Activated naive CD8-positive, alpha-beta T cell treated with anti-CD3 and anti-CD28 coated beads, Interleukin-2, amount 10 ng/mL, durations not matched to agents 7 days and 5 days (primary cell): ENCODE results near the gene FCRL2. TPM values are rescaled to one million over a fixed set of nuclear protein-coding genes. Genes with fewer than 3 reads are reported as not detected.

Experiments
- ATAC-seq: fragments of 150-1000 bp; cut with Tn5 transposase; one replicate; pipeline ENCODE4 v1.10.0; 2021; ENCODE audit warnings: low read depth, moderate library complexity
- POLR2A ChIA-PET: fragments of 350-600 bp; sonication (Branson Sonifier 250); formaldehyde crosslinking; loops from one replicate; lab custom pipeline; 2021; ENCODE audit warnings: antibody characterized with exemption; lab: Charles Lee
- DNase-seq: peaks from one replicate; pipeline ENCODE4 v3.0.0; 2021
- H3K27ac Mint-ChIP-seq: one replicate; pipeline ENCODE4 v1.8.0; 2022; ENCODE audit warnings: mild to moderate bottlenecking, mixed read lengths
- H3K27me3 Mint-ChIP-seq: one replicate; pipeline ENCODE4 v1.8.0; 2022; ENCODE audit warnings: mild to moderate bottlenecking, moderate library complexity, mixed read lengths
- H3K36me3 Mint-ChIP-seq: one replicate; pipeline ENCODE4 v1.8.0; 2021; ENCODE audit warnings: mild to moderate bottlenecking, mixed read lengths
- H3K4me1 Mint-ChIP-seq: one replicate; pipeline ENCODE4 v1.8.0; 2021; ENCODE audit warnings: mixed read lengths
- H3K4me3 Mint-ChIP-seq: one replicate; pipeline ENCODE4 v1.8.0; 2022; ENCODE audit warnings: mild to moderate bottlenecking, moderate library complexity, mixed read lengths
- H3K9me3 Mint-ChIP-seq: one replicate; pipeline ENCODE4 v1.8.0; 2021; ENCODE audit warnings: mixed read lengths
- total RNA-seq, 2 experiments: library from RNA; stranded (reverse); gene quantifications; one replicate each; pipeline ENCODE4 v1.2.3, GENCODE V29; 2021

FCRL2 gene
- total RNA-seq, result not detected

DNA sequence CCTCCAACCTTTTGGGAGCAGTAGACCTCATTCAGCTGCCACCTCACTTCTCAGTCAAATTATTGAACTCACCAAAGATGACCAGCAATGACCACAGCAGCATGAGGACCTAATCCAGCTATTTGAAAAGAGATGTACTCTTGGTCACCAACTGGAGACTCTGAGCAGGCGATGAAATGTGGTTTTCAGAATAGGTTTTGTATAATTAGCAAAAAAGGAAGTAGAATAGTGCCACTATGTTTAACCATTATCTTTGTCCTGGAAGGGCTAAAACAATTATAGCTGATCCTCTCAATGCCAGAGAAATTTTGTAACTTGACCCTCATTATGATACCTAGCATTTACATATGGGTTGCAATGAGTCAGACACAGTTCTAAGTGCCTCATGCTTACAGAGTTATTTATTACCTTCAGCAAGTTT lies at the start of gene FCRL2:
FCRL2 (minus strand) TSS at position 162 of the 421 bp plus-strand sequence; CDS start at position 103, 59 bp downstream.
- H3K4me1 Mint-ChIP-seq, result peaks cover 6% of the 10 kb centered on the region
- peaks cover 6% of the 10 kb centered on the region for H3K27me3 Mint-ChIP-seq
- ATAC-seq (no peak), DNase-seq (no peak)
- no peak within 1 kb of the TSS for H3K27ac Mint-ChIP-seq
- POLR2A ChIA-PET, result no interaction called here
- H3K36me3 Mint-ChIP-seq, result no peaks in the 10 kb centered on the region
- H3K9me3 Mint-ChIP-seq, result no peaks in the 10 kb centered on the region
- H3K4me3 Mint-ChIP-seq, result no peak within 1 kb of the TSS

DNA sequence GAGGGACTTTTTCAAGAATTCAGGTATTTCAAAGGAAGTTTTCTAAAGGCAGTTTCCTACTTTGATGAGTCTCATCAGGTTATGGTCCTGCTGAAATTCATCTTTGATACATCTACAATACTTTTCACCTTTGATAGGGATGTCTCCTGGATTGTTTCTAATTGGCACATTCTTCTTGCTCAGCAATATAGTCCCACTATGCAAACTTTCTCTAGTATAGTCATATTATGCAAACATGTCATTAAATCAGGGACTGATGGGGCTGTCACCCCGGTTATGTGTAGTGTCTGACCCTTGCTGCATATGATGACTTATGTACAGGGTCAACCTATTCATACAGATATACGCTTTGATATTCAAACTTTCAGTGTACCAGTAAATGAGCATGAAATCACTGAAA lies 43.4 kb upstream of the FCRL2 start:
- Mint-ChIP-seq H3K4me1 (no peaks in the 10 kb centered on the region), H3K27me3 (peaks cover 9% of the 10 kb centered on the region), H3K4me3 (no peak overlapping the region), H3K9me3 (peaks cover 1% of the 10 kb centered on the region), H3K36me3 (no peaks in the 10 kb centered on the region), H3K27ac (no peak overlapping the region)
- ATAC-seq (no peak), DNase-seq (no peak)
- POLR2A ChIA-PET, result no interaction called here

DNA sequence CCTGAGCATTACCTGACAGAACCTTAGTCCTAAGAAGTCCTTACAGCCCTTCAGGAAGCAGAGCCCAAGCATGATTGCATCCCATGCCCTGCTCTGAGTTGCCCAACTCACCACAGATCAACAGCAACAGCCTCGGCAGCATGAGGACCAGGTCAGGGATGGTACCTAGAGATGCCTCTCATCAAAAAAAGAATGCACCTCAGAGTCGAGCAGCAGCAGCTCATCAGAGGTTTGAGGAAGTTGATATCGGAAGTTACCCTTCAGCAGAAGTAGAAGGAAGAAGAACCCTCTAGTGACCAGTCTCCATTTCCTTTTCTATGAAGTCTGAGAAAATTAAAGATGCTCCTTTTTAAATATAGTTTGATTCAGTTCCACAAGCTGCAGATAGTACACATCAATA lies 43.0 kb upstream of the FCRL2 start, which contains the start of gene FCRL1:
FCRL1 (minus strand) TSS at position 225 of the 400 bp plus-strand sequence; CDS start at position 142, 83 bp downstream.
- no peak within 1 kb of the TSS for H3K4me3 Mint-ChIP-seq
- no peak for DNase-seq
- H3K9me3 Mint-ChIP-seq, result peaks cover 1% of the 10 kb centered on the region
- H3K4me1 Mint-ChIP-seq, result no peaks in the 10 kb centered on the region
- no peaks in the 10 kb centered on the region for H3K36me3 Mint-ChIP-seq
- POLR2A ChIA-PET, result no interaction called here
- no peak within 1 kb of the TSS for H3K27ac Mint-ChIP-seq
- peaks cover 9% of the 10 kb centered on the region for H3K27me3 Mint-ChIP-seq
- ATAC-seq, result no peak

DNA sequence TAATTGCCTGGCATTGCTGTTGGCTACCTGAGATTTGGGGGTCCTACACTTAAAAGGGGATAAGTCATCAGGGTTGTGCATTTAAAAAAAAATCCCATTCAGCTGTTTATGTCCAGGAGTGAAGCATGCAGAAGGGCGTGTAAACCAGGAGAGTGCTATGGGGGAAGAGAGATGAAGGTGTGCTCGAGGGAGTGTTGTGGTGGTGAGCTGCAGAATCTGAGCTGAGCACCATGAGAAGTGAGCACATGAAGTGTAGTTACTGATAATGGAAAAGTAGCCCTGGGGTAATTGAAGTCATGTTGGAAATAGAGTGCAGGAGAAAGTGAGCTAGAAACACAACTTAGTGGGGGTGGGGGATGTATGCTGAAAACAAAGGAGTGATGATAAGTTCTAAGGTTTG lies 42.3 kb upstream of the FCRL2 start:
- ATAC-seq, result no peak
- Mint-ChIP-seq H3K36me3 (no peaks in the 10 kb centered on the region), H3K4me1 (no peaks in the 10 kb centered on the region), H3K27ac (no peak overlapping the region), H3K27me3 (peaks cover 7% of the 10 kb centered on the region), H3K9me3 (peaks cover 1% of the 10 kb centered on the region), H3K4me3 (no peak overlapping the region)
- no peak for DNase-seq
- POLR2A ChIA-PET, result no interaction called here

DNA sequence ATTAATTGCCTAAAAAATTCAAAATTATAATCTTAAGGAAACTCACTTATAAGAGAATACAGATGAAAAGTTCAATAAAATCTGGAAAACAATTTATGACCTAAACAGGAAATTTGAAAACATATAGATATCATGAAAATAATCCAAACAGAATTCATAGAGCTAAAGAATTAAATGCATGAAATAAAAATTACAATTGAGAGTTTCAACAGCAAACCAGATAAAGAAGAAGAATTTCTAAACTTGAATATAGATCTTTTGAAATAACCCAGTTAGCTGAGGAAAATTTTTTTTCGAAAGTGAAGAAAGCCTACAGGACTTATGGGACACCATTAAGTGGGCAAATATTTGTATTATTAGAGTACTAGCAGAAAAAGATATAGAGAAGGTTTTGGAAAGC lies 36.3 kb upstream of the FCRL2 start:
- ATAC-seq (no peak), DNase-seq (no peak)
- H3K9me3 Mint-ChIP-seq, result peaks cover 13% of the 10 kb centered on the region
- H3K4me1 Mint-ChIP-seq, result no peaks in the 10 kb centered on the region
- no peaks in the 10 kb centered on the region for H3K36me3 Mint-ChIP-seq
- peaks cover 3% of the 10 kb centered on the region for H3K27me3 Mint-ChIP-seq
- H3K4me3 Mint-ChIP-seq, result no peak overlapping the region
- H3K27ac Mint-ChIP-seq, result no peak overlapping the region
- POLR2A ChIA-PET, result no interaction called here

DNA sequence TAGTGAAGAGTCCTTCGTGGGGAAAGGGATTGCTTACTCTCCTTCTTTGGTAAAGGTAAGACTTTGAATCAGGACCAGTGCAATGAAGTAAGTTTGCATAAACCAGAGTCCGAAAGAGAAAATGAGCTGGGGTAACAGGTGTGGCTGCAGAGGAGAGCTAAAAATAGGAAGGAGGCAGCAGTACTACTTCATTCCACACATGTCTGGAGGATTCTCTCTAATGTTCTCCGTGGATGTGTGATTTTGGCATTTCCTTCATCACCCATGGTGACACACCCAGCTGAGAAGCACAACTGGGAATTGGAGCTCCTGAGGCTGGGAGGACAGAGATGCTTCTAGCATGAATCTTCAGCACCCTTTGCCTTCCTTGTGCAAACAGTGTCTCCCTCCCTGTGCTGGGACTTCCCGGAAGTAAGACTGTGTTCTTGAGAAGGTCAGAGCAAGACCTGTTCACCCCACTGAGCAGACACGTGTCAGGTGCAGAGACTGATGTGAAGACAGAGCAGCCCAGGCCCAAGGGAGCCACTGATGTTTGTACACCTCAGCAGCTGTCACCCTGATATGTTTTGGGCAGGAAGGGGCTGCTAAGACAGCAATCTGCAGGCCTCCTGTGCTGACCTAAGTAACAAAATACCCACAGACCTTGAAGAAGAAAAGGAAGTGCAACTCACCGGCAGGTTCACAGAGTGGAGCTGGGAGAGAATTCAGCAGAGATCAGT lies 29.7 kb upstream of the FCRL2 start:
- peaks cover 2% of the 10 kb centered on the region for H3K4me1 Mint-ChIP-seq
- DNase-seq, result no peak
- no peaks in the 10 kb centered on the region for H3K36me3 Mint-ChIP-seq
- POLR2A ChIA-PET, result no interaction called here
- peaks cover 2% of the 10 kb centered on the region for H3K9me3 Mint-ChIP-seq
- no peak overlapping the region for H3K27ac Mint-ChIP-seq
- ATAC-seq, result no peak
- no peak overlapping the region for H3K4me3 Mint-ChIP-seq
- H3K27me3 Mint-ChIP-seq, result peaks cover 11% of the 10 kb centered on the region

GRCh38 chr1:157803851-157804250 lies 26.9 kb upstream of the FCRL2 start:
- Mint-ChIP-seq H3K4me1 (peaks cover 2% of the 10 kb centered on the region), H3K4me3 (no peak overlapping the region), H3K27me3 (peaks cover 11% of the 10 kb centered on the region), H3K9me3 (no peaks in the 10 kb centered on the region), H3K27ac (no peak overlapping the region), H3K36me3 (no peaks in the 10 kb centered on the region)
- no peak for DNase-seq
- POLR2A ChIA-PET, result no interaction called here
- no peak for ATAC-seq

DNA sequence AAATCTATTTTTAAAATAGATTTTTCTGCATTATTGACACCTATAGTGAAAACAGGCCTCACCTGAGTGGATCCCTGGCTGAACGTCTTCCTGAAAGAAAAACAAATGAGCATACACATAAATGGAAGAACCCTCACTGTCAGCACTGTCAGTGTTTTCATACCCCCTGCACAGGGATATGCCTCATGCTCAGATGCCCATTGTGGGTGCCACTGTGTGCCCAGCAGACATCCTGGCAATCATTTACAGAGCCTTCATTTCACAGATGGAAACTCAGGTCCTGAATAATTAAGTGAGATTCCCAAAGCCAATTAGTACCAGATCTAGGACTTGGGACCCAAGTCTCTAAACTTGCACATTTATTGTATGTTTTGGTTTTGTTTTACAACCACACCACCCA lies 23.1 kb upstream of the FCRL2 start:
- Mint-ChIP-seq H3K27me3 (no peaks in the 10 kb centered on the region), H3K4me1 (no peaks in the 10 kb centered on the region), H3K9me3 (peaks cover 1% of the 10 kb centered on the region), H3K36me3 (no peaks in the 10 kb centered on the region), H3K4me3 (no peak overlapping the region), H3K27ac (no peak overlapping the region)
- DNase-seq (no peak), ATAC-seq (no peak)
- POLR2A ChIA-PET, result no interaction called here

DNA sequence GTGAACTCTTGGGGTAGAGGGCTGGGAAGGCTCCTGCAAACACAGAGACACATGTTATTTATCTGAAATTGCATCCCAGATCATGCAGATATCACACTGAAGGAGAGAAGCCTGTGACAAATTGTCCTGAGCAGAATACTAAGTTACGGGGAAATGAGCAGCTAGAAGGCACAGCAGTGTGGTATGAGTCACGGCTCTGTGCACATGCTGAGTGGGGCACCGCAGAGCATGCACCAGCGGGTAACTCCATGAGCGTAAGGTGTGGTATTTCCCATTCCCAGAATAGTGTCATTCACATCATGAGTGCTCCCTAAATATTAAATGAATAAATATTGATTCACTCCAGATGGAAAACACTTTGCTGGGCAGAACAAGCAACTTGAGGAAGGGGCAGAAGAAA lies 21.3 kb upstream of the FCRL2 start:
- H3K27me3 Mint-ChIP-seq, result no peaks in the 10 kb centered on the region
- H3K4me1 Mint-ChIP-seq, result no peaks in the 10 kb centered on the region
- POLR2A ChIA-PET, result no interaction called here
- H3K36me3 Mint-ChIP-seq, result no peaks in the 10 kb centered on the region
- no peak overlapping the region for H3K4me3 Mint-ChIP-seq
- DNase-seq, result no peak
- ATAC-seq, result no peak
- peaks cover 3% of the 10 kb centered on the region for H3K9me3 Mint-ChIP-seq
- no peak overlapping the region for H3K27ac Mint-ChIP-seq

- Mint-ChIP-seq H3K27me3 (peaks cover under 1% of the 10 kb centered on the region), H3K4me3 (no peak overlapping the region), H3K27ac (no peak overlapping the region), H3K9me3 (peaks cover 1% of the 10 kb centered on the region), H3K36me3 (no peaks in the 10 kb centered on the region), H3K4me1 (peaks cover 6% of the 10 kb centered on the region)
- ATAC-seq (no peak), DNase-seq (no peak)
- POLR2A ChIA-PET, result no interaction called here
Observed at GRCh38 chr1:157785248-157785647, 8.3 kb upstream of the FCRL2 start.

DNA sequence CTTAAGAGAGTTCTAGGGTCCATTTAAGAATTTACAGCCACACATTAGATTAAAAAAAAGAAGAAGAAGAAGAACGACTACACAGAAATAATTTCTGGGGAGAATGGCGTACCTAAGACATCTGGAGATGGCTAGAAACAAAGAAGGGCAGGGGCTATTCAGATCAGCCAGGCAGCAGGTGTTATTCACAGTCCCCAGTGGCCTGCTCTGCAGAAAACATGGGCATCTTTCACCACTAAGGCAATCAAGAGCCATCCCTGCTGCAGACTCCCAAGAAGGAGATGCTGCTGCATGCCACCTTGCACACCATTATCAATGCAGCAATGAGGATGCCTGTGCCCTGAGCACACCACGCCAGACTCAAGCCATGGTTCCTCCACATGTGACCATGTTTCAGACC lies 7.9 kb upstream of the FCRL2 start:
- Mint-ChIP-seq H3K9me3 (peaks cover 1% of the 10 kb centered on the region), H3K36me3 (no peaks in the 10 kb centered on the region), H3K27ac (no peak overlapping the region), H3K4me1 (peaks cover 6% of the 10 kb centered on the region), H3K4me3 (no peak overlapping the region), H3K27me3 (no peaks in the 10 kb centered on the region)
- POLR2A ChIA-PET, result no interaction called here
- ATAC-seq, result no peak
- no peak for DNase-seq

DNA sequence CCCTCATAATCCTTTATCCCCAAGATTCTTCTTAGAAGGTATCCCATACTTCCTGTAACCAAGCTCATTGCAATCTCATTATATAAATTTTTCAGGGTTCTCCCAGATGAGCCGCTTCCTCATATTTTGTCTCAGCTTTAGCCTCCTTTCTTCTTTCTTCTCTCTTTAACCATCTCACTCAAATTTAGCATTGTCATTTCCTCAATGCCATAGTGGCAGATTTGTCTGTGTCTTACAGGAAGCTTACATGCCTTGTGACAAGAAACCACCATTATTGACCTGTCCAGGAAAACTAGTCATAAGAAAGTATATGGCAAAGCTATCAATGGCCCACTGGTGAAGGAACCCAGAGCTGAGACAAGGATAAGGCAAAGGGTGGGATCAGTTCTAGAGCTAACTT lies 6.0 kb upstream of the FCRL2 start:
- DNase-seq, result no peak
- H3K9me3 Mint-ChIP-seq, result peaks cover 1% of the 10 kb centered on the region
- ATAC-seq, result no peak
- no peaks in the 10 kb centered on the region for H3K27me3 Mint-ChIP-seq
- POLR2A ChIA-PET, result no interaction called here
- no peaks in the 10 kb centered on the region for H3K36me3 Mint-ChIP-seq
- H3K4me3 Mint-ChIP-seq, result no peak overlapping the region
- H3K4me1 Mint-ChIP-seq, result peaks cover 6% of the 10 kb centered on the region
- H3K27ac Mint-ChIP-seq, result no peak overlapping the region

DNA sequence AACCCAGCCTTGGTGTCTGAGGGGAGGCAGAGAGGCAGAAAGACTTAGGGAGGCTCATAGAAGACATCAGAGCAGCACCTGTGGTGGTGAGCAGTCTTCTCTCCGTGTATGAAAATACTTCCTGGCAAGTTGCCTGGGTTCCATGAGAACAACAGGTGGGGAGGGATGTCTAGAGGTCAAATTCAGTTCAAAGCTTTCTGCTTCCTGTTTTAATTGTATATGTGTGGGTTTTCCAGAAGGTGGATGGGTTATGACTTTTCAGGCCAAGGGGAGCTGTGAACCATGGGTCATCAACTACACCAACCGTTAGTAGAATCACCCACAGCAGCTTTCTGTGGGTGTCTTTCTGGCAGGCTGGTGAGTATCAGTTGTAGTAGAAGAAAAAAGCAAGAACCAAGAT lies 4.1 kb upstream of the FCRL2 start:
- H3K36me3 Mint-ChIP-seq, result no peaks in the 10 kb centered on the region
- H3K27ac Mint-ChIP-seq, result no peak overlapping the region
- ATAC-seq, result no peak
- no peak for DNase-seq
- peaks cover 6% of the 10 kb centered on the region for H3K4me1 Mint-ChIP-seq
- no peak overlapping the region for H3K4me3 Mint-ChIP-seq
- H3K27me3 Mint-ChIP-seq, result no peaks in the 10 kb centered on the region
- POLR2A ChIA-PET, result no interaction called here
- H3K9me3 Mint-ChIP-seq, result no peaks in the 10 kb centered on the region

DNA sequence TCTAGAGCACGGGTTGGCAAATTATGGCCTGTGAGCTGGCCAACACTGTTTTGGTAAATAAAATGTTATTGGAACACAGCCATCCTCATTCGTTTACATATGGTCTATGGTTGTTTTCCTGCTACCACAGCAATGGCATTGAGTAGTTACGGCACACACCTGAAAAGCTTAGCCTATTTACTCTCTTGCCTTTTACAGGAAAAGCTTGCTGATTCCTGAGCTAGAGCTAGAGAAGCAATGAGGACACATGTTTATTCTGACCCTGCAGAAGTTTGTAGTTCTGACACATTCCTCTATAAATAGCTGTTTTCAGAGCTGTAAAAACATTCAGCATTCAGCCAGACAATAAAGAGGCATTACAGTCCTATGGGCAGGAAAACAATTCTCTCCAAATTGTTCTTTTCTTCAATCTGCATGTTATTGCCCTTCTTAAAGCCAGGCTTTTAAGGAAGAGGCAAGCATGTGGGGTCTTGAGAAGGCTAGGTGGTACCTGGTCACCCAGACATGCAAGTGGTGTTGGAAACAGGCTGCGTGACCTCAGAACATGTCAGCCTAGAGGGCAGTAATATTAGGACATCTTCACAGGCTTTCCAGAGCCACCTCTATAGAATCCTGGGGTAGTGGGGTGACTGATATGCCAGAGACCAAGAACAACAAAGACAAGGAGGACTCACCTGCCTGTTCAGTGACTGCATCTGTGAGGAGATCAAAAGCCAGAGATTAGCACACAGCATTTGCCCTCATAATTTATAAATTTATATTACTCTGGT lies 1.6 kb downstream of the FCRL2 start:
- POLR2A ChIA-PET, result no interaction called here
- H3K27me3 Mint-ChIP-seq, result peaks cover 6% of the 10 kb centered on the region

More for the DNA sequence above, 1.6 kb downstream of the FCRL2 start:
- H3K9me3 Mint-ChIP-seq, result no peaks in the 10 kb centered on the region
- no peak overlapping the region for H3K4me3 Mint-ChIP-seq
- DNase-seq (no peak), ATAC-seq (no peak)
- no peak overlapping the region for H3K27ac Mint-ChIP-seq
- peaks cover 3% of the 10 kb centered on the region for H3K4me1 Mint-ChIP-seq
- no peaks in the 10 kb centered on the region for H3K36me3 Mint-ChIP-seq
